Measurements from ENCODE around the gene DNAL4. TPM values are rescaled to one million over a fixed set of nuclear protein-coding genes. Genes with fewer than 3 reads are reported as not detected.
A peak's percentile ranks its signal among the peaks of the same experiment; 100 is the strongest.

The DNAL4 gene
- total RNA-seq, 2 donors from 2014 or later = 11.4 to 13.8 TPM

GRCh38 chr22:38834991-38835390 lies 41.0 kb upstream of the DNAL4 start:
- H3K36me3 ChIP-seq (replicated peaks in 1 of 2; ENCODE audit: insufficient read depth in 1 of 2, low read depth in 2 of 2) = no peaks in the 10 kb centered on the region

GRCh38 chr22:38834215-38834953 lies 40.4 kb upstream of the DNAL4 start:
- 90 to 91% methylated on average over 13 of the region's 13 CpGs for WGBS, 2 donors
- TF ChIP-seq CTCF (IDR thresholded peaks at IDR 0.05) (no peak), POLR2A (IDR thresholded peaks at IDR 0.05) (no peak)
- no peak overlapping the region for H3K4me3 ChIP-seq
- H3K27me3 ChIP-seq = no peaks in the 10 kb centered on the region
- no peak for DNase-seq
- no peaks in the 10 kb centered on the region for H3K36me3 ChIP-seq (replicated peaks in 1 of 2; ENCODE audit: insufficient read depth in 1 of 2, low read depth in 2 of 2)
- intact Hi-C loops (cut with DNase I) = no loop called here
- no peak overlapping the region for H3K27ac ChIP-seq
- H3K4me1 ChIP-seq = no peaks in the 10 kb centered on the region
- ATAC-seq = no peak
- H3K9me3 ChIP-seq = no peaks in the 10 kb centered on the region

More at GRCh38 chr22:38834991-38835390, 41.0 kb upstream of the DNAL4 start:
- H3K4me1 ChIP-seq = no peaks in the 10 kb centered on the region
- intact Hi-C loops (cut with DNase I) = no loop called here
- no peak overlapping the region for H3K4me3 ChIP-seq
- ATAC-seq (no peak), DNase-seq (peak in 2 of 4 donors; percentile 15 to 25)
- no peak overlapping the region for H3K27ac ChIP-seq
- TF ChIP-seq POLR2A (IDR thresholded peaks at IDR 0.05) (no peak), CTCF (IDR thresholded peaks at IDR 0.05) (no peak)
- H3K9me3 ChIP-seq = no peaks in the 10 kb centered on the region
- H3K27me3 ChIP-seq = no peaks in the 10 kb centered on the region
- WGBS, 2 donors = 73 to 100% methylated on average over 1 to 5 of the region's 5 CpGs

DNA sequence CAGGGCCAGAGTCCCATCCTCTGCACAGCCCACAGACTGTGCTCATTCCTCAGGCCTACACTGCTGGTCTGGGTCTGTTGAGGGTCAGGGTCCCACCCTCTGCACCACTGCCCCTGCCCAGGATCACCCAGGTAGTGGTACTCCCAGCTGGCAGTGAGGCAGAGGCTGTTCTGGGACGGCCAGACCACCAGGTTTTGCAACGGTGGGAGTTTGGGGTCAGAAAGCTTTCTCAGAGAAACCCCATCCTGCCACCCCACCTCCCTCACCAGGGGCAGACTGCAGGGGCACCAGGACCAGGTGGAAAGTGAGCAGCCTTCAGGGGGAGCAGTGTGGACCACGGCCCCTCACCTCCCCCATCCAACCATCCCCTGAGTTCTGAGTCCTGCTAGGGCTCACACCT lies 39.1 kb upstream of the DNAL4 start:
- intact Hi-C loops (cut with DNase I) = no loop called here
- 60 to 72% methylated on average over 1 to 3 of the region's 3 CpGs for WGBS, 2 donors
- Histone ChIP-seq H3K27me3 (no peaks in the 10 kb centered on the region), H3K4me1 (no peaks in the 10 kb centered on the region), H3K27ac (no peak overlapping the region), H3K4me3 (no peak overlapping the region), H3K36me3 (replicated peaks in 1 of 2; ENCODE audit: insufficient read depth in 1 of 2, low read depth in 2 of 2) (no peaks in the 10 kb centered on the region), H3K9me3 (no peaks in the 10 kb centered on the region)
- no peak for ATAC-seq
- DNase-seq = no peak
- no peak for TF ChIP-seq CTCF (IDR thresholded peaks at IDR 0.05)
- TF ChIP-seq POLR2A (IDR thresholded peaks at IDR 0.05) = no peak

GRCh38 chr22:38832005-38832978 lies 38.3 kb upstream of the DNAL4 start:
- ATAC-seq (no peak), DNase-seq (no peak)
- Histone ChIP-seq H3K27ac (no peak overlapping the region), H3K36me3 (replicated peaks in 1 of 2; ENCODE audit: insufficient read depth in 1 of 2, low read depth in 2 of 2) (no peaks in the 10 kb centered on the region), H3K27me3 (no peaks in the 10 kb centered on the region), H3K4me3 (no peak overlapping the region), H3K4me1 (no peaks in the 10 kb centered on the region), H3K9me3 (no peaks in the 10 kb centered on the region)
- TF ChIP-seq POLR2A (IDR thresholded peaks at IDR 0.05) (no peak), CTCF (IDR thresholded peaks at IDR 0.05) (no peak)
- intact Hi-C loops (cut with DNase I) = no loop called here
- 91 to 95% methylated on average over 8 to 30 of the region's 30 CpGs for WGBS, 2 donors
